ENCODE data around the gene SLC38A2. TPM values are rescaled to one million over a fixed set of nuclear protein-coding genes. Genes with fewer than 3 reads are reported as not detected.

The SLC38A2 gene
- total and polyA plus RNA-seq, 2 donors (not counting 1 experiment from before 2014, with no cell fraction given): 61.6 to 202 TPM

DNA sequence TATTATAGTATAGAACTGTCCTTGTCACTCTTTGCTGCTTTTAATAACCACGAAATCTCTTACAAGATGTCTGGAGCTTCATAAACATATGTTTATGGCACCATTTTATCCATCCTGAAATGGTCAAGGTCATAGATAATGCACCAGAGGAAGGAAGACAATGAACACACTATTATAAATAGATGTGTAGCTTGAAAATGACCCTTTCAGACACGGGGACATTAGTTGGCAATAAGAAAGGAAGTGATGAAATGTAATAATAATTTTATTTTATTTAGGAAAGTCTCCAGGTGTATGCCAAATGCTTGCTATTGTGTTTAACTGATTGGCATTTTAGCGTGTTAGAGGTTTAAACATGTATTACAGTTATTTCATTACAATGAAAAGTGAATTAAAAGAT lies 36.8 kb upstream of the SLC38A2 start:
- H3K9ac ChIP-seq (ENCODE audit: low read length): no peak overlapping the region
- H4K20me1 ChIP-seq (ENCODE audit: control insufficient read depth, insufficient read depth, low read length, poor library complexity, severe bottlenecking): no peaks in the 10 kb centered on the region
- peaks cover 5 to 6% of the 10 kb centered on the region in 2 donors for H3K4me1 ChIP-seq (ENCODE audit: control insufficient read depth in 2 of 2, insufficient read depth in 2 of 2, low read length in 2 of 2)
- POLR2A ChIA-PET: no interaction called here
- H3K36me3 ChIP-seq (replicated peaks in 1 of 2; ENCODE audit: control extremely low read depth in 1 of 2, control insufficient read depth in 1 of 2, extremely low read depth in 1 of 2, insufficient read depth in 2 of 2, low read length in 1 of 2): no peaks in the 10 kb centered on the region
- no peaks in the 10 kb centered on the region for H3K27me3 Mint-ChIP-seq
- H3K4me1 Mint-ChIP-seq: peaks cover 11% of the 10 kb centered on the region
- DNase-seq (no peak), ATAC-seq (ENCODE audit: low read depth) (no peak)
- H3K27me3 ChIP-seq (replicated peaks in 1 of 4; ENCODE audit: control extremely low read depth in 1 of 4, control insufficient read depth in 3 of 4, insufficient read depth in 4 of 4, low read length in 3 of 4): no peaks in the 10 kb centered on the region
- intact Hi-C loops (cut with micrococcal nuclease): no loop called here
- H3K9me3 ChIP-seq (ENCODE audit: control extremely low read depth in 1 of 3, control insufficient read depth in 2 of 3, insufficient read depth in 1 of 3, low read length in 2 of 3): no peaks in the 10 kb centered on the region
- WGBS (ENCODE audit: insufficient coverage): no CpG with 5 or more reads among the region's 3 CpGs
- H3K9me3 Mint-ChIP-seq (ENCODE audit: insufficient read depth): no peaks in the 10 kb centered on the region
- H2AFZ ChIP-seq (ENCODE audit: insufficient read depth, low read depth, low read length, poor library complexity, severe bottlenecking): no peak overlapping the region
- H3K4me3 ChIP-seq (ENCODE audit: control extremely low read depth in 1 of 5, extremely low read depth in 1 of 5, insufficient read depth in 1 of 5, low read depth in 2 of 5, low read length in 4 of 5): no peak overlapping the region
- H3K27ac ChIP-seq (ENCODE audit: low read length in 2 of 2): no peak overlapping the region
- CTCF ChIA-PET: no interaction called here
- no peak overlapping the region for H3K4me3 Mint-ChIP-seq
- H3K4me2 ChIP-seq (replicated peaks; ENCODE audit: low read depth, low read length, poor library complexity, severe bottlenecking): no peak overlapping the region
- peaks cover 11% of the 10 kb centered on the region for H3K79me2 ChIP-seq (ENCODE audit: control insufficient read depth, insufficient read depth, low read length)
- no peak overlapping the region for H3K27ac Mint-ChIP-seq
- TF ChIP-seq, protein P1, sequence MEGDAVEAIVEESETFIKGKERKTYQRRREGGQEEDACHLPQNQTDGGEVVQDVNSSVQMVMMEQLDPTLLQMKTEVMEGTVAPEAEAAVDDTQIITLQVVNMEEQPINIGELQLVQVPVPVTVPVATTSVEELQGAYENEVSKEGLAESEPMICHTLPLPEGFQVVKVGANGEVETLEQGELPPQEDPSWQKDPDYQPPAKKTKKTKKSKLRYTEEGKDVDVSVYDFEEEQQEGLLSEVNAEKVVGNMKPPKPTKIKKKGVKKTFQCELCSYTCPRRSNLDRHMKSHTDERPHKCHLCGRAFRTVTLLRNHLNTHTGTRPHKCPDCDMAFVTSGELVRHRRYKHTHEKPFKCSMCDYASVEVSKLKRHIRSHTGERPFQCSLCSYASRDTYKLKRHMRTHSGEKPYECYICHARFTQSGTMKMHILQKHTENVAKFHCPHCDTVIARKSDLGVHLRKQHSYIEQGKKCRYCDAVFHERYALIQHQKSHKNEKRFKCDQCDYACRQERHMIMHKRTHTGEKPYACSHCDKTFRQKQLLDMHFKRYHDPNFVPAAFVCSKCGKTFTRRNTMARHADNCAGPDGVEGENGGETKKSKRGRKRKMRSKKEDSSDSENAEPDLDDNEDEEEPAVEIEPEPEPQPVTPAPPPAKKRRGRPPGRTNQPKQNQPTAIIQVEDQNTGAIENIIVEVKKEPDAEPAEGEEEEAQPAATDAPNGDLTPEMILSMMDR (IDR thresholded peaks at IDR 0.05): no peak

- H3K4me1 Mint-ChIP-seq: peaks cover 19% of the 10 kb centered on the region
- ChIA-PET POLR2A (no interaction called here), CTCF (no interaction called here)
- no peak overlapping the region for H3K4me2 ChIP-seq (replicated peaks; ENCODE audit: low read depth, low read length, poor library complexity, severe bottlenecking)
- H2AFZ ChIP-seq (ENCODE audit: insufficient read depth, low read depth, low read length, poor library complexity, severe bottlenecking): no peak overlapping the region
- no peak for ATAC-seq (ENCODE audit: low read depth)
- H3K27me3 ChIP-seq (replicated peaks in 1 of 4; ENCODE audit: control extremely low read depth in 1 of 4, control insufficient read depth in 3 of 4, insufficient read depth in 4 of 4, low read length in 3 of 4): no peaks in the 10 kb centered on the region
- no peaks in the 10 kb centered on the region for H3K9me3 ChIP-seq (ENCODE audit: control extremely low read depth in 1 of 3, control insufficient read depth in 2 of 3, insufficient read depth in 1 of 3, low read length in 2 of 3)
- no peak for DNase-seq
- no peaks in the 10 kb centered on the region for H3K9me3 Mint-ChIP-seq (ENCODE audit: insufficient read depth)
- no peak overlapping the region for H3K9ac ChIP-seq (ENCODE audit: low read length)
- 100% methylated on average over 3 of the region's 4 CpGs for WGBS (ENCODE audit: insufficient coverage)
- no peaks in the 10 kb centered on the region for H3K27me3 Mint-ChIP-seq
- H3K36me3 ChIP-seq (replicated peaks in 1 of 2; ENCODE audit: control extremely low read depth in 1 of 2, control insufficient read depth in 1 of 2, extremely low read depth in 1 of 2, insufficient read depth in 2 of 2, low read length in 1 of 2): no peaks in the 10 kb centered on the region
- no peak overlapping the region for H3K27ac Mint-ChIP-seq
- H3K27ac ChIP-seq (ENCODE audit: low read length in 2 of 2): no peak overlapping the region
- H3K4me1 ChIP-seq (ENCODE audit: control insufficient read depth in 2 of 2, insufficient read depth in 2 of 2, low read length in 2 of 2): peaks cover 14 to 15% of the 10 kb centered on the region in 2 donors
- peaks cover 11% of the 10 kb centered on the region for H3K79me2 ChIP-seq (ENCODE audit: control insufficient read depth, insufficient read depth, low read length)
- TF ChIP-seq, protein P1 (IDR thresholded peaks at IDR 0.05): no peak
- H4K20me1 ChIP-seq (ENCODE audit: control insufficient read depth, insufficient read depth, low read length, poor library complexity, severe bottlenecking): no peaks in the 10 kb centered on the region
- no peak overlapping the region for H3K4me3 ChIP-seq (ENCODE audit: control extremely low read depth in 1 of 5, extremely low read depth in 1 of 5, insufficient read depth in 1 of 5, low read depth in 2 of 5, low read length in 4 of 5)
- H3K4me3 Mint-ChIP-seq: no peak overlapping the region
- intact Hi-C loops (cut with micrococcal nuclease): no loop called here
Measured at GRCh38 chr12:46408441-46408840, 35.9 kb upstream of the SLC38A2 start.
